GM23338 (cell line): Measurements from ENCODE around the gene MED20. TPM values are rescaled to one million over a fixed set of nuclear protein-coding genes. Genes with fewer than 3 reads are reported as not detected.
A peak's percentile ranks its signal among the peaks of the same experiment; 100 is the strongest.

ENCODE experiments used
- ATAC-seq: fragments of 200-7000 bp; cut with Tn5 transposase; 3 replicates; pipeline ENCODE4 v1.9.1; 2020
- DNase-seq: peaks from one replicate; pipeline ENCODE4 v3.0.0-alpha.2; 2015; ENCODE audit warnings: low spot score
- H2AFZ ChIP-seq: fragments of 200-600 bp; sonication (generic); 2 replicates; pipeline ENCODE4 v1.8.0; 2016; ENCODE audit warnings: antibody characterized with exemption, mild to moderate bottlenecking, moderate library complexity
- H3F3A ChIP-seq: fragments of 200-600 bp; sonication (generic); replicated peaks from 2 replicates; pipeline ENCODE4 v1.8.0; 2017; ENCODE audit warnings: antibody characterized with exemption, mixed run types, low read depth
- H3K27ac ChIP-seq: fragments of 200-600 bp; sonication (generic); 2 replicates; pipeline ENCODE4 v1.6.1; 2016; ENCODE audit warnings: low read depth
- H3K27me3 ChIP-seq: fragments of 200-600 bp; sonication (generic); 2 replicates; pipeline ENCODE4 v1.8.0; 2016; ENCODE audit warnings: mild to moderate bottlenecking, mixed run types, moderate library complexity; ENCODE audit not compliant: insufficient read depth
- H3K36me3 ChIP-seq: fragments of 200-600 bp; sonication (generic); 2 replicates; pipeline ENCODE4 v1.8.0; 2016; ENCODE audit warnings: mild to moderate bottlenecking; ENCODE audit not compliant: insufficient read depth
- H3K4me1 ChIP-seq: fragments of 200-600 bp; sonication (generic); 2 replicates; pipeline ENCODE4 v1.8.0; 2016; ENCODE audit warnings: mild to moderate bottlenecking, moderate library complexity; ENCODE audit not compliant: insufficient read depth
- H3K4me2 ChIP-seq: fragments of 200-600 bp; sonication (generic); 2 replicates; pipeline ENCODE4 v1.7.1; 2017; ENCODE audit warnings: mixed run types
- H3K4me3 ChIP-seq: fragments of 200-600 bp; sonication (generic); 2 replicates; pipeline ENCODE4 v1.6.1; 2016; ENCODE audit warnings: mixed run types
- H3K79me2 ChIP-seq: fragments of 200-600 bp; sonication (generic); replicated peaks from 2 replicates; pipeline ENCODE4 v1.8.0; 2017; ENCODE audit warnings: mild to moderate bottlenecking; ENCODE audit not compliant: insufficient read depth
- H3K9me2 ChIP-seq: fragments of 200-600 bp; sonication (generic); 2 replicates; pipeline ENCODE4 v1.8.0; 2017; ENCODE audit not compliant: insufficient read depth
- H4K20me1 ChIP-seq: fragments of 200-600 bp; sonication (generic); replicated peaks from 2 replicates; pipeline ENCODE4 v1.8.0; 2017; ENCODE audit warnings: mild to moderate bottlenecking; ENCODE audit not compliant: insufficient read depth
- H3K27ac Mint-ChIP-seq: 2 replicates; pipeline ENCODE4 v1.8.0; 2020; ENCODE audit warnings: inconsistent platforms, mild to moderate bottlenecking, moderate library complexity, mixed read lengths
- H3K27me3 Mint-ChIP-seq: 3 replicates; pipeline ENCODE4 v1.8.0; 2022; ENCODE audit warnings: low read depth, mild to moderate bottlenecking, moderate library complexity, mixed read lengths, inconsistent platforms; ENCODE audit not compliant: insufficient read depth, poor library complexity
- H3K36me3 Mint-ChIP-seq: 3 replicates; pipeline ENCODE4 v1.8.0; 2021; ENCODE audit warnings: low read depth, mild to moderate bottlenecking, inconsistent platforms, moderate library complexity, mixed read lengths
- H3K4me1 Mint-ChIP-seq: 3 replicates; pipeline ENCODE4 v1.8.0; 2020; ENCODE audit warnings: mild to moderate bottlenecking, inconsistent platforms, mixed read lengths
- H3K4me3 Mint-ChIP-seq: 3 replicates; pipeline ENCODE4 v1.8.0; 2021; ENCODE audit warnings: moderate library complexity, mild to moderate bottlenecking, inconsistent platforms, mixed read lengths
- H3K9me3 Mint-ChIP-seq: 3 replicates; pipeline ENCODE4 v1.8.0; 2020; ENCODE audit warnings: moderate library complexity, mild to moderate bottlenecking, inconsistent platforms, mixed read lengths
- CTCF ChIP-seq, 2 experiments: fragments of 200-600 bp in 1 of 2; sonication (generic) in 1 of 2; conservative IDR thresholded peaks; 2 replicates each; pipeline versions ENCODE4 v1.5.1 to v1.6.1; 2016 to 2017; ENCODE audit warnings: antibody characterized with exemption in 2 of 2, low read depth in 2 of 2, mild to moderate bottlenecking in 2 of 2, moderate library complexity in 1 of 2
- ETS1 ChIP-seq: IDR thresholded peaks from 2 replicates; pipeline ENCODE4 v1.6.1; 2016; ENCODE audit warnings: antibody characterized with exemption
- EZH2phosphoT487 ChIP-seq: fragments of 200-600 bp; sonication (generic); IDR thresholded peaks from one replicate; pipeline ENCODE4 v1.8.1; 2018; ENCODE audit warnings: antibody characterized with exemption; ENCODE audit not compliant: unreplicated experiment
- JUNB ChIP-seq: IDR thresholded peaks from one replicate; pipeline ENCODE4 v1.6.1; 2016; ENCODE audit warnings: antibody characterized with exemption; ENCODE audit not compliant: unreplicated experiment
- NANOG ChIP-seq: IDR thresholded peaks from 2 replicates; pipeline ENCODE4 v1.6.1; 2016; ENCODE audit warnings: antibody characterized with exemption, borderline replicate concordance
- REST ChIP-seq: IDR thresholded peaks from one replicate; pipeline ENCODE4 v1.6.1; 2018; ENCODE audit warnings: antibody characterized with exemption; ENCODE audit not compliant: unreplicated experiment
- STAT1 ChIP-seq: IDR thresholded peaks from one replicate; pipeline ENCODE4 v1.6.1; 2016; ENCODE audit warnings: antibody characterized with exemption; ENCODE audit not compliant: unreplicated experiment
- ZNF114 ChIP-seq: fragments of 250-450 bp; sonication (Bioruptor Pico); IDR thresholded peaks from 2 replicates; pipeline ENCODE4 v1.5.0; 2020; ENCODE audit warnings: mild to moderate bottlenecking, moderate library complexity
- ZNF331 ChIP-seq: fragments of 250-450 bp; sonication (Bioruptor Pico); IDR thresholded peaks from 2 replicates; pipeline ENCODE4 v1.5.0; 2020; ENCODE audit warnings: low read depth, mild to moderate bottlenecking, moderate library complexity
- polyA plus RNA-seq: library from polyadenylated mRNA; unstranded; fragments of >200 nt; fragmentation: Nextera tagmentation; extraction: Ambion mirVana; gene quantifications from 2 replicates; pipeline ENCODE4 v1.2.1, GENCODE V29; 2016
- total RNA-seq: library from RNA; depleted of rRNA; stranded (reverse); fragments of >200 nt; shearing (Covaris generic); gene quantifications from 2 replicates; pipeline ENCODE4 v1.2.3, GENCODE V29; 2014
- TF ChIP-seq, protein P1 (sequence below): fragments of 250-450 bp; sonication (Bioruptor Pico); IDR thresholded peaks from 2 replicates; pipeline ENCODE4 v1.5.0; 2020; ENCODE audit warnings: mild to moderate bottlenecking, moderate library complexity

Gene MED20
- total and polyA plus RNA-seq, 2 experiments from 2014 or later = 20.1 to 39.3 TPM

DNA sequence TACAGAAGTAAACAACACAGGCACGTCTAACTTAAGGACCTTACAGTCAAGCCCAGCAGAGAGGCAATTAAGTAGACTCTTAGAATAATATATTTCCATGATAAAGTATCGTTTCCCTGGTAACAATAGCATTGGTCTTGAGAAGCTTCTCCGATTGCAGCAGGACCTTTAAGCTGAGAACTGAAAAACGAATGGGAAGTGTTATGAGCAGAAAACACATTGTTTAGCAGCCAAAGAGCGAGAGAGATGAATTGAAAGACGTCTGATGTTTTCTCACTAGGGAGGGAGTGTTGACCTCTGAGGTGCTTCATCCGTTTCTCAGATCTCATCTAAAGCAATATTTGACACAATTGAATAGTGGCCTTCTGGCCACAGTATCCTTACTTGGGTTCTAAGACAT is 1.2 kb upstream of the MED20 start:
- Histone ChIP-seq H3K27ac (no peak overlapping the region), H3K4me3 (peak overlapping the region; percentile 75), H3K27me3 (no peaks in the 10 kb centered on the region), H3K4me2 (peak overlapping the region; percentile 88), H3K9me2 (no peaks in the 10 kb centered on the region), H3F3A (peaks cover 9% of the 10 kb centered on the region), H3K79me2 (peaks cover 87% of the 10 kb centered on the region), H2AFZ (no peak overlapping the region), H3K4me1 (peaks cover 15% of the 10 kb centered on the region), H4K20me1 (peaks cover 40% of the 10 kb centered on the region), H3K36me3 (peaks cover 17% of the 10 kb centered on the region)
- H3K4me1 Mint-ChIP-seq = peaks cover 19% of the 10 kb centered on the region
- H3K4me3 Mint-ChIP-seq = peak overlapping the region; percentile 99
- no peak for ATAC-seq
- TF ChIP-seq ETS1 (no peak), JUNB (no peak), EZH2phosphoT487 (no peak), STAT1 (no peak), ZNF331 (no peak), NANOG (no peak), CTCF (conservative IDR thresholded peaks at IDR 0.05; ENCODE audit: low read depth in 2 of 2) (no peak), REST (no peak), ZNF114 (CRISPR knock-in tag) (no peak)
- TF ChIP-seq, protein P1, sequence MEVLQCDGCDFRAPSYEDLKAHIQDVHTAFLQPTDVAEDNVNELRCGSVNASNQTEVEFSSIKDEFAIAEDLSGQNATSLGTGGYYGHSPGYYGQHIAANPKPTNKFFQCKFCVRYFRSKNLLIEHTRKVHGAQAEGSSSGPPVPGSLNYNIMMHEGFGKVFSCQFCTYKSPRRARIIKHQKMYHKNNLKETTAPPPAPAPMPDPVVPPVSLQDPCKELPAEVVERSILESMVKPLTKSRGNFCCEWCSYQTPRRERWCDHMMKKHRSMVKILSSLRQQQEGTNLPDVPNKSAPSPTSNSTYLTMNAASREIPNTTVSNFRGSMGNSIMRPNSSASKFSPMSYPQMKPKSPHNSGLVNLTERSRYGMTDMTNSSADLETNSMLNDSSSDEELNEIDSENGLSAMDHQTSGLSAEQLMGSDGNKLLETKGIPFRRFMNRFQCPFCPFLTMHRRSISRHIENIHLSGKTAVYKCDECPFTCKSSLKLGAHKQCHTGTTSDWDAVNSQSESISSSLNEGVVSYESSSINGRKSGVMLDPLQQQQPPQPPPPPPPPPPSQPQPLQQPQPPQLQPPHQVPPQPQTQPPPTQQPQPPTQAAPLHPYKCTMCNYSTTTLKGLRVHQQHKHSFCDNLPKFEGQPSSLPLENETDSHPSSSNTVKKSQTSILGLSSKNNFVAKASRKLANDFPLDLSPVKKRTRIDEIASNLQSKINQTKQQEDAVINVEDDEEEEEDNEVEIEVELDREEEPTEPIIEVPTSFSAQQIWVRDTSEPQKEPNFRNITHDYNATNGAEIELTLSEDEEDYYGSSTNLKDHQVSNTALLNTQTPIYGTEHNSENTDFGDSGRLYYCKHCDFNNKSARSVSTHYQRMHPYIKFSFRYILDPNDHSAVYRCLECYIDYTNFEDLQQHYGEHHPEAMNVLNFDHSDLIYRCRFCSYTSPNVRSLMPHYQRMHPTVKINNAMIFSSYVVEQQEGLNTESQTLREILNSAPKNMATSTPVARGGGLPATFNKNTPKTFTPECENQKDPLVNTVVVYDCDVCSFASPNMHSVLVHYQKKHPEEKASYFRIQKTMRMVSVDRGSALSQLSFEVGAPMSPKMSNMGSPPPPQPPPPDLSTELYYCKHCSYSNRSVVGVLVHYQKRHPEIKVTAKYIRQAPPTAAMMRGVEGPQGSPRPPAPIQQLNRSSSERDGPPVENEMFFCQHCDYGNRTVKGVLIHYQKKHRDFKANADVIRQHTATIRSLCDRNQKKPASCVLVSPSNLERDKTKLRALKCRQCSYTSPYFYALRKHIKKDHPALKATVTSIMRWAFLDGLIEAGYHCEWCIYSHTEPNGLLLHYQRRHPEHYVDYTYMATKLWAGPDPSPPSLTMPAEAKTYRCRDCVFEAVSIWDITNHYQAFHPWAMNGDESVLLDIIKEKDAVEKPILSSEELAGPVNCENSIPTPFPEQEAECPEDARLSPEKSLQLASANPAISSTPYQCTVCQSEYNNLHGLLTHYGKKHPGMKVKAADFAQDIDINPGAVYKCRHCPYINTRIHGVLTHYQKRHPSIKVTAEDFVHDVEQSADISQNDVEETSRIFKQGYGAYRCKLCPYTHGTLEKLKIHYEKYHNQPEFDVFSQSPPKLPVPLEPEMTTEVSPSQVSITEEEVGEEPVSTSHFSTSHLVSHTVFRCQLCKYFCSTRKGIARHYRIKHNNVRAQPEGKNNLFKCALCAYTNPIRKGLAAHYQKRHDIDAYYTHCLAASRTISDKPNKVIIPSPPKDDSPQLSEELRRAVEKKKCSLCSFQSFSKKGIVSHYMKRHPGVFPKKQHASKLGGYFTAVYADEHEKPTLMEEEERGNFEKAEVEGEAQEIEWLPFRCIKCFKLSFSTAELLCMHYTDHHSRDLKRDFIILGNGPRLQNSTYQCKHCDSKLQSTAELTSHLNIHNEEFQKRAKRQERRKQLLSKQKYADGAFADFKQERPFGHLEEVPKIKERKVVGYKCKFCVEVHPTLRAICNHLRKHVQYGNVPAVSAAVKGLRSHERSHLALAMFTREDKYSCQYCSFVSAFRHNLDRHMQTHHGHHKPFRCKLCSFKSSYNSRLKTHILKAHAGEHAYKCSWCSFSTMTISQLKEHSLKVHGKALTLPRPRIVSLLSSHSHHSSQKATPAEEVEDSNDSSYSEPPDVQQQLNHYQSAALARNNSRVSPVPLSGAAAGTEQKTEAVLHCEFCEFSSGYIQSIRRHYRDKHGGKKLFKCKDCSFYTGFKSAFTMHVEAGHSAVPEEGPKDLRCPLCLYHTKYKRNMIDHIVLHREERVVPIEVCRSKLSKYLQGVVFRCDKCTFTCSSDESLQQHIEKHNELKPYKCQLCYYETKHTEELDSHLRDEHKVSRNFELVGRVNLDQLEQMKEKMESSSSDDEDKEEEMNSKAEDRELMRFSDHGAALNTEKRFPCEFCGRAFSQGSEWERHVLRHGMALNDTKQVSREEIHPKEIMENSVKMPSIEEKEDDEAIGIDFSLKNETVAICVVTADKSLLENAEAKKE (CRISPR knock-in tag) = no peak
- peak; percentile 31 for DNase-seq
- peaks cover 43% of the 10 kb centered on the region for H3K36me3 Mint-ChIP-seq
- H3K27ac Mint-ChIP-seq = peak overlapping the region; percentile 100
- H3K27me3 Mint-ChIP-seq = peaks cover 15% of the 10 kb centered on the region
- H3K9me3 Mint-ChIP-seq = no peaks in the 10 kb centered on the region
